ENCODE results near the gene DPT. TPM values are rescaled to one million over a fixed set of nuclear protein-coding genes. Genes with fewer than 3 reads are reported as not detected.

The DPT gene
- total RNA-seq, 2 experiments from 2014 or later: not detected

DNA sequence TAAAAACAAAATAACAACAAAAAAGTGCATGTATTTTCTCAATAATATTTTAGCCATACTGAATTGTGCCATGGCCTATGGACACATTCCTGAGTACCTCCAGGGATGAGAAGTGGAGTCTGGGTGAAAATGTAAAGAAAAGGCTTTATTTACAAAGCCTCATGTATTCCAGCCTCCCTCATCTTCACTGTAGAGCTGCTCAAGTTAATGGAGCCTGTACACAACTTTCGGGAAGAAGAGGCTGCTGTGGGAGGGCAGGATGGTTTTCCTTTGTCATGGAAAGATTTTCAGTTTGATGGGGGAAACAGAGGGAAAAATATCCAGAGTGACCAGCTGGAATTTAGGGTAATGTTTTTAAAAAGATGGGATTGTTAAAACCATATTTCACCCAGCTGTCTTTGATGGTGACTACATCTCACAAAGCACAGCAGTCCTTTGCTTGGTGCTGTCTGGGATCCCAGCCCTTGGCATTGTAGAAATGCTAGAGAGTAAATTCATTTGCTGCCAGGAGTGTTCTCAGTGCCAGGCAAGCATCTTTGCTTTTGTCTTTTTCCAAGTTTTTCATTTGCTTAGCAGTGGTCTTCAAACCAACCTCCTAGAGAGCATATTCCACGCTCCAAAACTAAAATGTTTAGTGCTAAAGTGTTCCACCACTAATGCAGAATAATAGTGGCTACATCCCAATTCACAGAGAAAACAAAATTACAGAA is 54.9 kb downstream of the DPT start:
- ChIA-PET CTCF (no interaction called here), POLR2A (no interaction called here)

DNA sequence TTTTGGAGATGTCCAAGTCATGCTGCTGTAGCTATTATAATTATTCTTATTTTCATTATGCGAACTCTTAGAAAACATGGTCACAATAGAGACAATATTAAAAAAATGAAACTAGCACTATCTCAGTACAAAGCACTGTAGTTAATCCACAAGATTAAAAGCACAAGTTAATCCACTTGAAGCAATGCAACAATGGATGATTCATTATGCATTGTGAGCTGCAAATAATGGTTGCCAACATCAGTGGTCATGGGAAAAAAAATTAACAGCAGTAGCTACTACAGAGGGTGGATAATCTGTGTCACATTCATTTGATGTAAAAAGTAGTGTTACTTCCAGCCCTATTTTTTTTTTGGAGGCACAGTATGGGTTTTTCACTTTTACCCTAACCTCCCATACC is 56.7 kb downstream of the DPT start:
- POLR2A ChIA-PET: no interaction called here
- CTCF ChIA-PET: no interaction called here

DNA sequence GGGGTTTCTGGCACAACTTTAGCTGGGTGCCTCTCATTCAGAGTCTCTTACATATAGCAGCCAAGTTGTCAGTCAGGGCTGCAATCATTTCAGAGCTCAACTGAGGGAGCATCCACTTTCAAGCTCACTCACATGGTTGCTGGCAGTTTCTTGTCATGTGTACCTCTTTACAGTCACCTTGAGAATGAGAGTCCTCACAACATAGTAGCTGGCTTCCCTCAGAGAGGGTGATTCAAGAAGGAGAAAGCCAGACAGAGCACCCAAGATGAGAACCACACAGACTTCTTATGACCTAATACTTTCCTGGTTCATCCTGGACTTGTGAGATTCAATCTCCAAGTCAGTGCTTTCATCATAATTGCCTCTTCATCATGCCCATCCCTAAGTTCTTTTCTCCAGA is 57.2 kb downstream of the DPT start:
- POLR2A ChIA-PET: no interaction called here

DNA sequence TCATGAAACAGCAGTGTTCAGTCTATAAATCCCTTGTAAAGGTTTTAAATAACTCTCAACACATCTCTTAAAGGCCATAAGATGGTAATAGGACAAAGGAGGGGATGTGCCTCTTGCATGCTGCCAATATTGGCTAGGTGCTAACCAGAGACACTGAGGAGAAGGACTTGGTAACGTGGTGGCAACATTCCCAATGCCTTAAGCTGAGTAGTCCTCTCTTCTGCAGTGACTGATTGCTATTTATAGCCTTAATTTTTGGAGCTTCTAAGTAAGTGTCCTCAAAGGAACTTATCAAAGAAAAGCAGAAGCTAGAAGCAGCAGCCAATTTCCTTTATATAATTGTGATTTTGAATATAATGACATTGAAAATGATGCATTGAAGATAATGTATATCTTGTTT is 63.0 kb downstream of the DPT start:
- ChIA-PET CTCF (no interaction called here), POLR2A (no interaction called here)

More for the DNA sequence above, 57.2 kb downstream of the DPT start:
- CTCF ChIA-PET: no interaction called here

DNA sequence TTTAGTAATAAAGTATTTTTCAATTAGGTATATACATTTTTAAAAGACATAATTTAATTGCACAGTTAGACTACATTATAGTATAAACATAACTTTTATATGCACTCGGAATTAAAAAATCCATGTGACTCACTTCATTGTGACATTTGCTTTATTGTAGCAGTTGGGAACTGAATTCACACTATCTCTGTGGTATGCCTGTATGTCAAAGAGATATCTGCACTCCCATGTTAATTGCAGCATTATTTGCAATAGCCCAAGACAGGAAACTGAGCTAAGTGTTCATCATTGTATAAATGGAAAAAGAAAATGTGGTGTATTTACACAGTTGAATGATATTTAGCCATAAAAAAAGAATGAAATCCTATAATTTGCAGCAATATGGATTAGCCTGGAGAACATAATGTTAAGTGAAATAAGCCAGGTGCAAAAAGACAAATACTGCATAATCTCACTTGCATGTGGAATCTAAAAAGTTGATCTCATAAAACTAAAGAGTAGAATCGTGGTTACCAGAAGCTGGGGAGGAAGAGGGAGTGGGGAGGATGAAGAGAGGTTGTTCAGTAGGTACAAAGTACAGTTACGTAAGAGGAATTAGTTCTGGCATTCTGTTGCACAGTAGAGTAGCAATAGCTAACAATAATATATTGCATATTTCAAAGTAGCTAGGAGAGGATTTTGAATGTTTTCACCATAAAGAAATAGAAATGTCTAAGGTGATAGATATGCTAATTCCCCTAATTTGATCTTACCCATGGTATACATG is 64.8 kb downstream of the DPT start:
- POLR2A ChIA-PET: no interaction called here
- CTCF ChIA-PET: no interaction called here

DNA sequence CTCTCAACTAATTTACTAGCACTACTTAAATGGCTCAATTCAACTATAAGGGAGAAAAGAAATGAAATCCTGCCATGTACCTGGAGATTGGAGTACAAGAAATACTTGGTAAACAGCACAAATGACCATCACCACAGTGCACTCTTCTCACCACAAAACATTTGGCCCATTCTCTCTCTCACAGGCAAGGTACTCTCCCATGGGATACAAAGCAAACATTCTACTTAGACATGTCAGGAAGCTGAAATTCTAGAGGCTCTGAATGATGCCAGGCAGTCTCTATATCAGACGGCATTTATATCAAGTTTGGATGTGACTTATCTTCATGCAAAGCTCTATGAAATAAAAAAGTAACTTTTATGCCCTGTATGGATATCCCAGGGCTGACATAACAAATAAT is 72.5 kb downstream of the DPT start:
- CTCF ChIA-PET: no interaction called here
- POLR2A ChIA-PET: no interaction called here

DNA sequence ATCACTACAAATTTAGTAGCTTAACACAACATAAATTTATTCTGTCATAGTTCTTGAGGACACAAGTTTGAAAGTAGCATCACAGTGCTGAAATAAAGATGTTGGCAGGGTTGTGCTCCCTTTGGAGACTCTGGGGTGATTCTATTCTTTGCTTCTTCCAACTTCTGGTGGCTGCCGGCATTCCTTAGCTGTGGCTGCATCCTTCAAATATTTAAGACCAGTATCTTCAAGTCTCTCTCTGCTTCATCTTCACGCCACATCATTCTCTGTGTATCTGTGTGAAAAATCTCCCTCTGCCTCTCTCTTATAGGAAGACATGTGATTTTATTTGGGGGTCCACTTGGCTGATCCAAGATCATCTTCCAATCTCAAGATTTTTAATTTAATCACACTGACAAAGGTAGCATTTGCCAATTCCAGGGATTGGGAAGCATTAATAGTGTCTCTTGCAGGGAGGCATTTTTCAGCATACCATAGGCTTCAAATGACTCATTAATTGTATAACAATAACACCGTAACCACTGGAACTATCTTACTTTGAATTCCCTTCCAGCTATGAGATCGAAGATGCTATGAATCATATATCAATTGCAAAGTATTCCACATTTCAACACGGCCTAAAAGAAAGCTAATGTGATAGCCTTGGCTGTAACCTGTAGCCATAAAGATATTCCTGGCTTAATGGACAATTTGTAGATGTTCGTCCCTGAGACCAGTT is 74.6 kb downstream of the DPT start:
- CTCF ChIA-PET: no interaction called here

DNA sequence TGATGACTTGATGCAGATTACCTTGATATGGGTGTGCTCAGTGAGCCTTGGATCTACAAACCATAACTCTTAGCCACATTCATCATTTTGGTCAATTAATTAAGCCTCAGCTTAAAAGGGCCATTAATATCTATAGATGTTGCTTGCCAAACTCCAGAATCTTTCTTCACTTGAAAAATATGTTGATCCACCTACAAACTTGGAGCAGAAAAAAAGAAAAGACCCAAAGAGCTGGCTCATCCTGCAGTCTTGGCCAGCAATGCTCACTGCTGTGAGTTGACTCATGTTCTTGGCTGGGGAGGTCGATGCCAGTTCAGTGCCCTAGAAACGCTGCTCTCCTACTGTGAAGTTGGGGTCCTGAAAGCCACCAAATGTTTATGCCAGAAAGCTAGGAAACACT is 75.4 kb downstream of the DPT start:
- CTCF ChIA-PET: no interaction called here
- POLR2A ChIA-PET: no interaction called here

More for the DNA sequence above, 74.6 kb downstream of the DPT start:
- POLR2A ChIA-PET: no interaction called here

DNA sequence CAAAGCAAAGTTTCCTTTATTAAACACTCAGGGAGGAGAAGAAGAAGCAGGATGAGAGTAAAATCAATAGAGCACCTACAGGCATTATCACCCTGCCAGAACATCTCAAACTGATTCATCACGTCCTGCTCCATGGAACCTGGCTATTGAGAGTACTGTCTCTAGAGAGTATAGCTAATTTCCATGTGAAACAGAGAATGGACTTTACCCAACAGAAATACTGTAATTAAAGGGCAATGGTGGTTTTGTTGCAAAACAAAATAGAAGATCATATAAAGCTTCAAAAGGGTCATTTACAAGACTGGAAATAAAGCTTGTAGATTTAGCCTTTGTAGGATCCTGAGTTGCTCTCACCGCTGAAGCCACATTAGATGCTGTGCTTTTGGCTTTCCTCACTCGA is 83.3 kb downstream of the DPT start:
- POLR2A ChIA-PET: no interaction called here
- CTCF ChIA-PET: no interaction called here

Other genes starting within 250 kb of the DPT start
- 100 to 1,000 TPM; 489 to 491 TPM for gene XCL2, start 185.2 kb downstream of the DPT start, total RNA-seq
- 100 to 1,000 TPM; 309 to 321 TPM for gene XCL1, start 152.6 kb downstream of the DPT start, total RNA-seq

Measured in activated CD8-positive, alpha-beta memory T cell treated with anti-CD3 and anti-CD28 coated beads for 36 hours (primary cell).